HCT116 (cell line): Measurements from ENCODE around the gene GPR45.

Experiments
- CBX3 ChIP-seq: IDR thresholded peaks from 2 replicates; pipeline ENCODE4 v1.6.1; 2012; ENCODE audit warnings: low read depth
- CEBPB ChIP-seq: IDR thresholded peaks from 2 replicates; pipeline ENCODE4 v1.6.1; 2012; ENCODE audit warnings: low read depth
- CTCF ChIP-seq, 3 experiments: fragments of 200-600 bp in 1 of 3; sonication (generic) in 1 of 3; IDR thresholded peaks in 2 of 3; conservative IDR thresholded peaks in 1 of 3; 2 replicates each; pipeline ENCODE4 v1.5.1; 2012 to 2017; ENCODE audit warnings: low read depth in 2 of 3, low read length in 2 of 3, antibody characterized with exemption in 1 of 3, borderline replicate concordance in 1 of 3, control low read depth in 1 of 3, mild to moderate bottlenecking in 1 of 3, mixed read lengths in 1 of 3, mixed run types in 1 of 3, moderate library complexity in 1 of 3; ENCODE audit not compliant: insufficient read depth in 1 of 3
- EZH2 ChIP-seq: fragments of 200-600 bp; sonication (generic); IDR thresholded peaks from 2 replicates; pipeline ENCODE4 v1.6.1; 2017; ENCODE audit warnings: antibody characterized with exemption, mixed run types
- EZH2phosphoT487 ChIP-seq: fragments of 200-600 bp; IDR thresholded peaks from 2 replicates; pipeline ENCODE4 v1.6.1; 2018; ENCODE audit warnings: antibody characterized with exemption, borderline replicate concordance
- FOSL1 ChIP-seq: IDR thresholded peaks from 2 replicates; pipeline ENCODE4 v1.6.1; 2012; ENCODE audit warnings: low read depth
- POLR2A ChIP-seq: IDR thresholded peaks from 2 replicates; pipeline ENCODE4 v1.7.0; 2011; ENCODE audit warnings: borderline replicate concordance; ENCODE audit not compliant: insufficient read depth, insufficient read length; ENCODE audit errors: extremely low read depth

- no peak for TF ChIP-seq POLR2A
- no peak for TF ChIP-seq CEBPB
- no peak for TF ChIP-seq CTCF (IDR thresholded peaks at IDR 0.05 in 2 of 3, conservative IDR thresholded peaks at IDR 0.05 in 1 of 3; ENCODE audit: borderline replicate concordance in 1 of 3, insufficient read depth in 1 of 3, low read depth in 2 of 3, low read length in 2 of 3)
- no peak for TF ChIP-seq EZH2phosphoT487
- TF ChIP-seq EZH2 = no peak
- no peak for TF ChIP-seq CBX3
- no peak for TF ChIP-seq FOSL1
Observed at GRCh38 chr2:105249891-105250290, 8.3 kb downstream of the GPR45 start.
